GM19452 (cell line): ENCODE data around the gene TNFRSF4.
"Not testable (repeated sequence)": the region's sequence is repeated elsewhere in the genome, so short reads cannot be mapped to it uniquely, and the experiment has no call there.

Experiments
- ATAC-seq: cut with Tn5 transposase; IDR thresholded peaks from one replicate; pipeline ENCODE4 v1.9.1; 2021; ENCODE audit not compliant: unreplicated experiment

Gene TNFRSF4

DNA sequence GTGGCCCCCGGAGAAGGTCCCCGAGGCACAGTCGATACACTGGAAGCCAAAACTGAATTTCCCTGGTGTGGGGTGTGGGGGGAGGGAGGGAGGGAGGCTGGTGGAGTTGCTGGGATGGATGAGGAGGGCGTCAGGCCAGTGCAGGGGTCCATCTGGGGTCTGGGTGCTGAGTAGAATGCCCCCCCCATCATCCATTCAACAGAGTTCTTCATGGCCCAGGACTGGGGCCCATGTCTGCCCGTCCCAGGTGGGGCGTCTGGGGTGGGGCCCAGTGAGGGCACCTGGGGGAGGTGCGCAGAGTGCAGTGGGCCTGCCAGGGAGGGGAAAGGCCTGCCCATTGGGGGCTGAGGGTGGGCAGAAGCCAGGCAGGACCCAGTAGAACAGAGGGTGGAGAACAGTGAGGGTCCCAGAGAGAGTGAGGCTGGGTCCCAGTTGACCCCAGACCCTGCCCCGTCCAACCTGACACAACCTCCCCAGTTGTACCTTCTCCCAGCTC lies 9.5 kb downstream of the TNFRSF4 start:
- ATAC-seq, result no peak

DNA sequence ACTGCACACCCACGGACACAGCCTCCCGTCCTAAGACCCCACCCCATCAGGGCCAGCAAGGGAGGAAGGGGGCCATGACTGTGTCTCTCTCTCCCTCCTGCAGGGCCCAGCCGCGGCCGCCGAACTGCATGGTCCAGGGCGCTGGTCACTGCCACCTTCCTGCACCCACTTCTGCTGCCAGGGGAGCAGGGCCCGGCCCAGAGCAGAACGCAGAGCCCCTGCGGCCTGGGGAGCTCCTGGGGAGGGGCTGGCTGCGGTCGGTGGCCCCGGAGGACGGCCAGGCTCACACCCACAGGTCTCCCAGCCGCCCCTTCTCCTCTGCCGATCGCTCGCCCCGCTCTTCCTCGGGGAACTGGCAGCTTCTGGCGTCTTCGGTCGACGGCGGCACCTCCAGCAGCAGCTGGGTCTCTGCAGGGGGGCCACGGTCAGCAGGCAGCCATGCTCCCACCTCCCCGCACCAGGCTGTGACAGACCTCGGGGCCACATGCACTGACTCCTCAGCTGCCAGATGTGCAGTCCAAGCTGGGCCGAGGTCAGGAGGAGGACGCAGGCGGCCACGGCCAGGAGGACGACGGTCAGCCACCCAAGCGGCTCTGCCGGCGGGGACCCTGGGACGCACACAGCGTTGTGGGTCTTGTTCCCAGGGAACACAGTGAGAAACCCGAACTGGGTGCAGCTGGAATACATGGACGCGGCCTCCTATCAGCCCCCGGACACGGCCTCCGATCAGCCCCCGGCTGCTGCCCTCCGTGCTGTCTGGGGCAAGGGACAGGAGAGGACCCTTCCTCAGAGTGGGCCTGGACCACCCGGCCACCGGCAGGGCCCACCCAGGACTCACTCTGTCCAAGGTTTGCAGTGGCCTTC lies 10.2 kb downstream of the TNFRSF4 start:
- no peak for ATAC-seq

DNA sequence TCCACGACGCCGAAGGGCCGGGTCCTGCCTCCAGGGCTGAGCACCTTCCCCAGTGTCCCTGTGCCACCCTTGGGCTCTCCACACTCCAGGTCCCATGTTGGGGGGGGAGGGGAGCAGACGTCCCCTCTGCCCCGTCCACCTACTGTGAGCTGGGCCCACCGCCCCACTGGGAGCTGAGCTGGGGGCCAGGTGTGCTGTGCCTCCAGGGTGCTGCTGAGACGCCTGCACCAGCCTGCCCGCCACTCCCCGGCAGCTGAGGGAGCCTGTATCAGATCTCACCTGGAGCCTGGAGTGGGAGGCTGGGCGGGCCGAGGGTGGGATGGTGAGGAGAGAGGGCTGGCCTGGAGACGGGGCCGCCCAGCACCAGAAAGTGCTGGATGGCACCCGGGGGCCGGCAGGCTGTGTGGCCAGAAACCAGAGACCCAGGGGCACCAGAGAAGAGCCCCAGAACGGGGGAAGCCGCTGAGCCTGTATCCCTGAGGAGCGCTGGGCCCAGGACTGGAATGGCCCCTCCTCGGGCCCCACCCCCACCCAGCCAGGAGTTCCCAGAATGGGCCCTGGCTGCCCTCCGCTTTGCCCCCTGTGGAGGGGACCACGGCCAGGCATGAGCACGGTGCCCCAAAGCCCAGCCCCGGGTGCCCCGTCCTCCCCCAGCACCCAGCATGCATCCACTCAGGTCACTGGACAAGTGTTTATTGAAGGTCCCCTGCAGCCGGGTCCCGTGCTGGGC lies 11.0 kb downstream of the TNFRSF4 start:
- no peak for ATAC-seq

DNA sequence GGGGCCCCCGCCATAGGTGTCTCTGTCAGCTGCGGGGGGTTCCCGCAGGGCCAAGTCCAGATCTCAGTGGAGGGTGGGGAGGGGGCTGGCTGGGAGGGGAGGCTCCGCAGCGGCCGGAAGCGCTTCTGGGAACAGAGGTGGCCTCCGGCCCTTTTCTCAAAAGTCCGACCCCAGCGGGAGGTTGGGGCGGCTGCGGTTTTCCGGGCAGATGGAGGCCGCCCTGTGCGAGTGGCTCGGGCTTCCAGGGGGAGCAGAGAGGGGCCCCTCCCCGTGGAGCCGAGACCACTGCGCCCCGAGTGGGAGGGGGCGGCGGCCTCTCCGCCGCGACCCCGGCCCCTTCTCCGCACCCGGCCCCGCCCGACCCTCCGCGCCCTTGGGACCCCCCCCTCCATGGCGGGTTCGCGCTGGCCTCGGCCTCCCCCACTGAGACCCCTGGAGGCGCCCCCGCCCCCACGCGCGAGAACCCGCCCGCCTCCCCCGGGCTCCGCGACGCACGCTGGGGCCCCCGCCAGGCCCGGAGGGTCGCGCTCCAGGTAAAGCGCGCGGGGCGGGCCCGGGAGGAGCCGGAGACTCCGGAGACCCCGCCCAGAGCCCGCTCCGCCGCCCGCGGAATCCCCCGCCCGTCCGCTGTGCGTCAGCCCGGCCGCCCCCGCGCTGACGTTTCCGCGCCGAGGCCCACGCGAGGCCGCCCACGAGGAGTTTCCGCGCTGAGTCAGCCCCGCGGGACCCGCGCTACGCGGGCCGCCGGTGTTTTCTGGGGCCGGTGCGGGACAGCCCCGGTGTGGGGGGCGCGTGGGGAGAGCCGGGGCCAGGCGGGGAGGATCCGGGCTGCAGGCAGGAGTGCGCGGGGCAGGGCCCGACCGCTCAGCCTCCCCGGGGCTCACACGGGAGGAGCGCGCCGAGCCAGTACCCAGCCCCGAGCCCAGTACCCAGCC lies 12.8 kb downstream of the TNFRSF4 start:
- ATAC-seq, result peak; percentile 49

- no peak for ATAC-seq
Observed at GRCh38 chr1:1199961-1200875, 13.7 kb downstream of the TNFRSF4 start.

DNA sequence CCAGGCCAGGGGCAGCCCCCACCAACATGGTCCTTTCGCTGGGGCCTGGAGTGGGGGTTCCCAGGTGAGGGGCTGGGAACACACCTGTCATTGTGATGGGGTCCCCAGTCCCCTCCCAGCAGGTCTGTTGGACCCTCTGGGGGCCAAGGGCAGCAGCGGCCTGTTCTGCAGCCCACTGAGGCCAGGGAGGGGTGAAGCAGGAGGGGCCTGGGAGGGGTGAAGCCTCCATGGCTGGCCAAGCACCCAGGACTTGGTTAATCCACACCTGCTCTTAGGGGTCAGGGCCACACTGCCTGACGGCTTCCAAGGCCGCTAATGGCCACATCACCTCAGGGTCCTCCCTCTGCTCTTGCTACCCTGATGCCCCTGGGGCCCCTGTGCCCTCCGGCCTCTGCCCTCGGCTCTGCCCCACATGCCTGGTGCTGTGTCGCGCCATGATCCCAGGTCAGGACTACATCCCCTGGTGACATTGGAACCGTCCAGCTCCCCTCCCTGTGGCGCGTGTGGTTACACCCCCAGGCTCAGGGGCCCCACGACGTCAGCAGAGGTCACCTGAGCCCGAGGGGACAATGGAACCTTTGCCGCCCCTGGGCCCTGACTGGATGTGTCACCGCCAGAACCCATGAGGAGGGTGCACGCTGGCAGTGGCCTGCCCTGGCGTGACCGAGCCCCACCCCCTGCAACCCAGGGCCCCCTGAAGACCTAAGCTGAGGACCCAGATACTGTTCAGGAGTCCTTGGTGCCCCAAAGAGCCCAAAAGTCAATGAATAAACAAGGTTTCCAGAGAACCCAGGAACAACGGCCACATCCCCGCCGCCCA lies 14.6 kb downstream of the TNFRSF4 start:
- no peak for ATAC-seq

DNA sequence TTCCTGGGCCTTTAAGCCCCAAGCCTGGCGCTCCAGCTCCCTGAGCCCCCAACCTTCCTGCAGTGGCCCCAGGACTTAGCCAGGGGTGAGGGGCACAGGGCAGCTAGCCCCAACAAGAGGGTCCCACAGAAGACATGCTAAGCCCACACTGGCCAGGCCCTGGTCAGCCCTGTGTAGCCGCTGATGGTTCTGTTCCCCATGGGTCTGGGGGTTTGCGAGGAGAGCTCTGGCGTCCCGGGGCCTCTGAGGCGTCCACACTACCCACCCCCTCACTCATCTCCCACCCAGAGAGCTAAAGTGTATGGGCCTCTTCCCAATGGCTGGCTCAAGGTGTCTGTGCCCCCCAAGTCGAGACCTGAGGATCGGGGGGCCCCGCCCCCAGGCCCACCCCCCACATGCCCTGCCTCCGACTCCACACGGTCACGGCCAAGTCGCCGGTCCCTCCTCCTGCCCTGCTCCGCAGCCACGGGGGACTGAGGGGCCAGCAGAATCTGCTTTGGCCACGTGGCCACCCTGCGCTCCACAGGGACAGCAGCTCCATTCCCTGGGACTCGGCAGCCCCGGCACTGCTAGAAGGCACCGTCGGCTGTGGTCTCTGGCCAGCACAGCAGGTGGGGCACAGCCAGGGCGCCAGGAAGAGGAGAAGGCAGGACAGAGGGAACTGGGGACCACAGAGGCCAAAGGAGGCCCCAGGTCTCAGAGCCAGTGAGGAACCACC lies 15.4 kb downstream of the TNFRSF4 start:
- no peak for ATAC-seq

GRCh38 chr1:1197551-1198422 lies 16.2 kb downstream of the TNFRSF4 start:
- ATAC-seq, result no peak

GRCh38 chr1:1197188-1197500 lies 16.8 kb downstream of the TNFRSF4 start:
- ATAC-seq, result no peak

- ATAC-seq, result no peak
Observed at GRCh38 chr1:1196431-1197187, 17.3 kb downstream of the TNFRSF4 start.

DNA sequence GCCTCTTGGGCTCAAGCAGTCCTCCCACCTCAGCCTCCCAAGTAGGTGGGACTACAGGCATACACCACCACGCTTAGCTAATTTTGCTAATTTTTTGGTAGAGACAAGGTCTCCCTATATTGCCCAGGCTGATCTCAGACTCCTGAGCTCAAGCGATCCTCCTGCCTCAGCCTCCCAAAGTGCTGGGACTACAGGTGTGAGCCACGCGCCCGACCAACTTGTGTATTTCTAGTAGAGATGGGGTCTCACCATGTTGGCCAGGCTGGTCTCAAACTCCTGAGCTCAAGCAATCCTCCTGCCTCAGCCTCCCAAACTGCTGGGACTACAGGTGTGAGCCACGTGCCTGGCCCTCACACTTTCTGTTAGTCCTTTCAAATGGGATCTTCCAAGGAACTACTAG lies 18.2 kb downstream of the TNFRSF4 start:
- not testable (repeated sequence) for ATAC-seq

DNA sequence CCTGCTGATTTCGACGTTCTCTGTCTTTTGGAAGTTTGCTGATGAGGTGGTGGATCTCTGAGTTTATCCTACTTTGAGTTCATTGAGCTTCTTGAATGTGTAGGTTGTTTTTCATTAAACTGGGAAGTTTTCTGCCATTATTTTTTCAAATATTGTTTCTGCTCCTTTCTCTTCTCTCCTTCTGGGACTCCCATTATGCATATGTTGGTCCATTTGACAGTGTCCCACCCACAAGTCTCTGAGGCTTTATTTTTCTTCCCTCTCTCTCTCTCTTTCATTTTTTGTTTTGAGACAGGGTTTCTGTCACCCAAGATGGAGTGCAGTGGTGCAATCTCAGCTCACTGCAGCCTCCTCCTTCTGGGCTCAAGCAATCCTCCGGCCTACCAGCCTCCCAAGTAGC lies 19.2 kb downstream of the TNFRSF4 start:
- no peak for ATAC-seq

DNA sequence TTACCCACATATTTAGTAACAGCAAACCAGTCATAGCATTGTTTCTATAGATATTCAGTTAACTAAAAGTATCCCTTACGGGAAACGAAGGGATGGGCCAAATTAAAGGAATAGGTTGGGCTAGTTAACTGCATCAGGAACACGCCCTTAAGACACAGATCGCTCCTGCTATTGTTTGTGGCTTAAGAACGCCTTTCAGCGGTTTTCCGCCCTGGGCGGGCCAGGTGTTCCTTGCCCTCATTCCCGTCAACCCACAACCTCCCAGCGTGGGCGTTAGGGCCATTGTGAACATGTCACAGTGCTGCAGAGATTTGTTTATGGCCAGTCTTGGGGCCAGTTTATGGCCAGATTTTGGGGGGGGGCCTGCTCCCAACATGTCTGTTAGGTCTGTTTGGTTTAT lies 22.2 kb downstream of the TNFRSF4 start:
- no peak for ATAC-seq

- ATAC-seq, result no peak
Observed at GRCh38 chr1:1189111-1189510, 24.8 kb downstream of the TNFRSF4 start.

DNA sequence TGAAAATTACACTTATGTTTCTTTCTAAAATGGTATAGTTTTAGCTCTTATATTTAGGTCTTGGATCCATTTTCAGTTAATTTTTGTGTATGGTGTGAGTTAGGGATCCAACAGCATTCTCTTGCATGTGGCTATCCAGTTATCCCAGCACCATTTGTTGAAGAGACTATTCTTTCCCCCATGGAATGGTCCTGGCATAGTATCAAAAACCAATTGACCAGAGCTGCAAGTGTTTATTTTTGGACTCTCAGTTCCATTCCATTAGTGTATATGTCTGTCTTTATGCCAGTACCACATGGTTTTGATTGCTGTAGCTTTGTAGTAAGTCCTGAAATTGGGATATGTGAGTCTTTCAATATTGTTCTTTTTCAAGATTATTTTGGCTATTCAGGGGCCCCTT lies 26.0 kb downstream of the TNFRSF4 start:
- ATAC-seq, result no peak

DNA sequence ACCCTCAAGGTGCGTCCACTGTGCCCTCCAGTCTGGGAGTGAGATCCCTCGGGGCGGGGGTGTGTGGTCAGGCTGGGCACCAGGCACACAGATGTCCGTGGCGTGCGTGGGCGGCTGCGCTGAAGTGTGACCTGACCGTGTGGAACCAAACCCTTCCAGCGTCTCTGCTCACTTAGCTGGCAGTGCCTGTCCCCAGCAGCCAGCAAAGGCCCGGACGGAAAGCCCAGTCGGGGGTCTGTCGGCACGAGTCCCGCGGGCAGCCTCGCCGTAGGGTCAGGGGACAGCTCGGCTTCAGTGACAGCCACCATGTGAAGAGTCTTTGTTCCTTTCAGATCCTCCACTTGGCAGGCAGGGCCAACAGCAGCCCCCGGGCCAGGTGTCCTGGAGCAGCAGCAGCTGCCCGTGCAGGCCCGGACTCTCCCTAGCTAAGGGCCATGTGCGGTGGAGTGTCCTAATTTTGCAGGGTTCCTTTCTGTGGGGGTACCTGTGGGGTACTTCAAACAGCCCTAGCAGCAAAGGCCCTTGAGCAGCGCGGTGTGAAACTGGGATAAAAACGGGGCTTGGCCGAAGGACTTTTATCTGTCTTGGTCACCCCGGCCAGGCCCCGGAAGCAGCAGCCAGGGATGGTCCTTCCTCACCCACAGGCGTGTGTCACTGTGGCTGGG lies 28.7 kb downstream of the TNFRSF4 start:
- ATAC-seq, result no peak
